Caco-2 (cell line): ENCODE data around the gene SPRED2. TPM values are rescaled to one million over a fixed set of nuclear protein-coding genes. Genes with fewer than 3 reads are reported as not detected.

Experiments used
- BruUV-seq: library from RNA; stranded (reverse); fragments of 400-500 nt; replicated peaks from 2 replicates; lab custom pipeline; 2021; lab: Mats Ljungman, UMichigan
- CTCF ChIA-PET: fragments of 300-600 bp; sonication (Branson Sonifier 250); formaldehyde crosslinking; loops from one replicate; lab custom pipeline; 2022; ENCODE audit warnings: antibody characterized with exemption; lab: Charles Lee
- POLR2A ChIA-PET: fragments of 300-600 bp; sonication (Branson Sonifier 250); formaldehyde crosslinking; loops from one replicate; lab custom pipeline; 2022; ENCODE audit warnings: antibody characterized with exemption; lab: Charles Lee
- DNase-seq, 2 experiments: peaks; one replicate each; pipeline versions ENCODE4 v3.0.0 to v3.0.0-alpha.2; 2020 to 2022
- H3K27me3 ChIP-seq: replicated peaks from 2 replicates; pipeline ENCODE4 v1.6.0; 2011; ENCODE audit warnings: low read length; ENCODE audit not compliant: control insufficient read depth, insufficient read depth
- H3K36me3 ChIP-seq: 2 replicates; pipeline ENCODE4 v1.5.1; 2011; ENCODE audit warnings: low read length; ENCODE audit not compliant: control insufficient read depth, insufficient read depth
- H3K4me1 ChIP-seq: fragments of 250-450 bp; sonication (Bioruptor Pico); 2 replicates; pipeline ENCODE4 v1.5.1; 2020; ENCODE audit warnings: mild to moderate bottlenecking
- H3K4me3 ChIP-seq: 2 replicates; pipeline ENCODE4 v1.5.1; 2011; ENCODE audit warnings: low read depth, mild to moderate bottlenecking, control low read depth, low read length
- H3K9me3 ChIP-seq: fragments of 250-450 bp; sonication (Bioruptor Pico); 2 replicates; pipeline ENCODE4 v1.5.1; 2020; ENCODE audit warnings: mild to moderate bottlenecking, moderate library complexity
- H3K27ac Mint-ChIP-seq: one replicate; pipeline ENCODE4 v1.8.0; 2022; ENCODE audit warnings: mixed read lengths; ENCODE audit not compliant: unreplicated experiment
- H3K27me3 Mint-ChIP-seq: one replicate; pipeline ENCODE4 v1.8.0; 2022; ENCODE audit warnings: mixed read lengths; ENCODE audit not compliant: insufficient read depth, unreplicated experiment
- H3K36me3 Mint-ChIP-seq: one replicate; pipeline ENCODE4 v1.8.0; 2022; ENCODE audit warnings: mild to moderate bottlenecking, mixed read lengths; ENCODE audit not compliant: insufficient read depth, unreplicated experiment
- H3K4me1 Mint-ChIP-seq: one replicate; pipeline ENCODE4 v1.8.0; 2022; ENCODE audit warnings: low read depth, mixed read lengths; ENCODE audit not compliant: unreplicated experiment
- H3K4me3 Mint-ChIP-seq: one replicate; pipeline ENCODE4 v1.8.0; 2022; ENCODE audit warnings: mild to moderate bottlenecking, moderate library complexity, mixed read lengths; ENCODE audit not compliant: unreplicated experiment
- H3K9me3 Mint-ChIP-seq: one replicate; pipeline ENCODE4 v1.8.0; 2022; ENCODE audit warnings: mixed read lengths; ENCODE audit not compliant: unreplicated experiment
- intact Hi-C: fragments of 100-400 bp; cut with micrococcal nuclease; formaldehyde crosslinking; loops from one replicate; pipeline ENCODE4 v1.10.0; 2022; ENCODE audit not compliant: unreplicated experiment
- total RNA-seq: library from RNA; stranded (reverse); gene quantifications from 2 replicates; pipeline ENCODE4 v1.2.3, GENCODE V29; 2022
- TF ChIP-seq, protein P1 (sequence below), 2 experiments: fragments of 200-600 bp in 1 of 2; IDR thresholded peaks; 1 replicate in 1 of 2; 2 replicates in 1 of 2; pipeline versions ENCODE4 v1.5.1 to v1.8.0; 2011 to 2022; ENCODE audit warnings: antibody characterized with exemption in 1 of 2, control low read depth in 1 of 2, inconsistent platforms in 1 of 2, low read depth in 1 of 2, low read length in 1 of 2, mild to moderate bottlenecking in 1 of 2, moderate library complexity in 1 of 2; ENCODE audit not compliant: insufficient read depth in 1 of 2, severe bottlenecking in 1 of 2, unreplicated experiment in 1 of 2

Gene SPRED2
- total RNA-seq, 1 experiment from 2014 or later: 49.9 TPM

DNA sequence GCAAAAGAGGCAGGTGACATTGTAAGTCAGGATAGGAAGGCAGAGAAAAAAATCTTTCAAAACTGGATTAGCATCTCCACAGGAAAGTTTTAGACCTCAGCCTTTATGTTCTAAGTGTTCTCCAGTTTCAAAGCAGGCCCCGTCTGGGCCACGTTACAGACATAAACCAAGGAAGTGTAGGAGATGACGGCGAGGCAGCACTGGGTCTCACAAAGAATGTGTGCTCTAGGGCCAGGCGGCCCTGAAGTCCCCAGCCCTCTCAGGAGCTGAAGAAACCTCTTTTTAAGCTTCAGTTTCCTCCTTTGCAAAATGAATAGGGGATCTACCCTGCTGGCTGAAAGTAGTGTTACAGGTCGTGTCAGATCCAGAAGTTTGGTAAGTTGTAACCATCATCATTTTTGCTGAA, 81.7 kb downstream of the SPRED2 start:
- TF ChIP-seq, protein P1, sequence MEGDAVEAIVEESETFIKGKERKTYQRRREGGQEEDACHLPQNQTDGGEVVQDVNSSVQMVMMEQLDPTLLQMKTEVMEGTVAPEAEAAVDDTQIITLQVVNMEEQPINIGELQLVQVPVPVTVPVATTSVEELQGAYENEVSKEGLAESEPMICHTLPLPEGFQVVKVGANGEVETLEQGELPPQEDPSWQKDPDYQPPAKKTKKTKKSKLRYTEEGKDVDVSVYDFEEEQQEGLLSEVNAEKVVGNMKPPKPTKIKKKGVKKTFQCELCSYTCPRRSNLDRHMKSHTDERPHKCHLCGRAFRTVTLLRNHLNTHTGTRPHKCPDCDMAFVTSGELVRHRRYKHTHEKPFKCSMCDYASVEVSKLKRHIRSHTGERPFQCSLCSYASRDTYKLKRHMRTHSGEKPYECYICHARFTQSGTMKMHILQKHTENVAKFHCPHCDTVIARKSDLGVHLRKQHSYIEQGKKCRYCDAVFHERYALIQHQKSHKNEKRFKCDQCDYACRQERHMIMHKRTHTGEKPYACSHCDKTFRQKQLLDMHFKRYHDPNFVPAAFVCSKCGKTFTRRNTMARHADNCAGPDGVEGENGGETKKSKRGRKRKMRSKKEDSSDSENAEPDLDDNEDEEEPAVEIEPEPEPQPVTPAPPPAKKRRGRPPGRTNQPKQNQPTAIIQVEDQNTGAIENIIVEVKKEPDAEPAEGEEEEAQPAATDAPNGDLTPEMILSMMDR (IDR thresholded peaks at IDR 0.05; ENCODE audit: insufficient read depth in 1 of 2, low read depth in 1 of 2, low read length in 1 of 2, severe bottlenecking in 1 of 2, unreplicated experiment in 1 of 2): peak in 1 of 2 experiments; percentile 23
- no TSS peak for BruUV-seq
- Histone ChIP-seq H3K27me3 (no peaks in the 10 kb centered on the region), H3K9me3 (no peaks in the 10 kb centered on the region), H3K36me3 (no peaks in the 10 kb centered on the region), H3K4me3 (no peak overlapping the region), H3K4me1 (peaks cover 31% of the 10 kb centered on the region)
- Mint-ChIP-seq H3K4me3 (no peak overlapping the region), H3K9me3 (no peaks in the 10 kb centered on the region), H3K36me3 (no peaks in the 10 kb centered on the region), H3K4me1 (peaks cover 24% of the 10 kb centered on the region), H3K27me3 (no peaks in the 10 kb centered on the region), H3K27ac (no peak overlapping the region)
- DNase-seq: peak in 1 of 2 experiments; percentile 24
- POLR2A ChIA-PET: interaction anchor here (0.5 kb wide), 1 partner anchor 50 kb away, joined by 3 read pairs; no protein-coding TSS in a partner anchor
- intact Hi-C loops: no loop called here
- CTCF ChIA-PET: interaction anchor here (0.7 to 1.0 kb wide), 3 partner anchors 13 to 23 kb away, joined by 3 to 4 read pairs (median 4); no protein-coding TSS in a partner anchor

DNA sequence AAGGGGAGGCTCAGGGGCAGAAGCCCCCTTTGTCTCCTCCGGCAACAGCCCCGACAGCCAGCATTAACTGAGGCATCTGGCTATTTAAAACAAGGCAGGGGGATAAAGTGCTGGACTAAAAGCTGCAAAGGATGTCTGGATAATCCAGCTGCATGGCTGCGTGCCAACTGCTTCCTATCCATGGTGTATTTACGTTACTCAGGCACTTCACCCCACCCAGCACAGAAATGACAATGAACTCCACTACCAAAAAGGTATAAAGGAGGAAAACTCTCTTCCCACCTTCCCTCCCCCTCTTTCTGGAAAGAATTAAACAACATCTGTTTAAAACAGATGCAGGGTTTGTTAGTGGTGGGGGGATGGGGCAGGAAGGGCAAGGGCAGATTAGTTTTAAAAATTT, 82.5 kb downstream of the SPRED2 start:
- DNase-seq: no peak

DNA sequence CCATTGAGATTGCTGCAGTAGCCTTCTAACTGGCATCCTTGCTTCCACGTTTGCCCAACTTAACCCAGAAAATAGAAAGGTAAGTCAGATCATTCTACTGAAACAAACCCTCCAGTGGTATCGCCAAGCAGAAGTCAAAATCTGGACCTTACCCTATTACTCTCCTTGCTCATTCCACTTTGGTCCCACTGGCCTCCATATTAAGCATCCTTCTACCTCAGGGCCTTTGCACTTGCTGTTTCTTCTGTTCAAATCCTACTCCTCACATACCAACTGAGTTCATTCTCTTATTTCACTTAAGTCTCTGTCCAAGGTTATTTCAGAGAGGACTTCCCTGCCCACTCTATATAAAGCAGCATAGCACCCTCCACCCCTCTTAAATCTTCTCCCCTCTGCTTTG, 84.5 kb downstream of the SPRED2 start:
- peaks cover 16% of the 10 kb centered on the region for H3K4me1 Mint-ChIP-seq
- DNase-seq: no peak
- BruUV-seq: no TSS peak
- no peak overlapping the region for H3K4me3 ChIP-seq
- no peaks in the 10 kb centered on the region for H3K27me3 ChIP-seq
- H3K4me1 ChIP-seq: peaks cover 26% of the 10 kb centered on the region
- H3K27me3 Mint-ChIP-seq: no peaks in the 10 kb centered on the region
- ChIA-PET POLR2A (no interaction called here), CTCF (no interaction called here)
- intact Hi-C loops: no loop called here
- no peak overlapping the region for H3K4me3 Mint-ChIP-seq
- TF ChIP-seq, protein P1 (IDR thresholded peaks at IDR 0.05; ENCODE audit: insufficient read depth in 1 of 2, low read depth in 1 of 2, low read length in 1 of 2, severe bottlenecking in 1 of 2, unreplicated experiment in 1 of 2): no peak
- no peaks in the 10 kb centered on the region for H3K9me3 ChIP-seq
- H3K36me3 ChIP-seq: no peaks in the 10 kb centered on the region
- no peaks in the 10 kb centered on the region for H3K9me3 Mint-ChIP-seq
- H3K27ac Mint-ChIP-seq: no peak overlapping the region
- no peaks in the 10 kb centered on the region for H3K36me3 Mint-ChIP-seq

More for the DNA sequence above, 82.5 kb downstream of the SPRED2 start:
- Mint-ChIP-seq H3K27me3 (no peaks in the 10 kb centered on the region), H3K36me3 (no peaks in the 10 kb centered on the region), H3K27ac (no peak overlapping the region), H3K4me3 (no peak overlapping the region), H3K9me3 (no peaks in the 10 kb centered on the region), H3K4me1 (peaks cover 24% of the 10 kb centered on the region)
- intact Hi-C loops: no loop called here
- H3K4me3 ChIP-seq: no peak overlapping the region
- H3K9me3 ChIP-seq: no peaks in the 10 kb centered on the region
- no peaks in the 10 kb centered on the region for H3K27me3 ChIP-seq
- H3K4me1 ChIP-seq: peaks cover 31% of the 10 kb centered on the region
- no TSS peak for BruUV-seq
- H3K36me3 ChIP-seq: no peaks in the 10 kb centered on the region
- CTCF ChIA-PET: interaction anchor here (0.6 kb wide), 1 partner anchor 13 kb away, joined by 8 read pairs; no protein-coding TSS in a partner anchor
- TF ChIP-seq, protein P1 (IDR thresholded peaks at IDR 0.05; ENCODE audit: insufficient read depth in 1 of 2, low read depth in 1 of 2, low read length in 1 of 2, severe bottlenecking in 1 of 2, unreplicated experiment in 1 of 2): no peak
- POLR2A ChIA-PET: no interaction called here
